SU-DHL-6 (cell line): ENCODE results near the gene MTF2.

Source experiments
- EZH2phosphoT487 ChIP-seq: fragments of 200-600 bp; sonication (generic), shearing (Covaris generic); conservative IDR thresholded peaks from 2 replicates; pipeline ENCODE4 v1.6.1; 2018; ENCODE audit warnings: mild to moderate bottlenecking, antibody characterized with exemption, low read length, moderate library complexity, mixed read lengths
- TF ChIP-seq, protein P1 (sequence below): fragments of 200-600 bp; sonication (generic); IDR thresholded peaks from one replicate; pipeline ENCODE4 v1.5.1; 2017; ENCODE audit warnings: antibody characterized with exemption, mild to moderate bottlenecking, low read length, moderate library complexity; ENCODE audit not compliant: insufficient read depth, poor library complexity, severe bottlenecking

- TF ChIP-seq, protein P1, sequence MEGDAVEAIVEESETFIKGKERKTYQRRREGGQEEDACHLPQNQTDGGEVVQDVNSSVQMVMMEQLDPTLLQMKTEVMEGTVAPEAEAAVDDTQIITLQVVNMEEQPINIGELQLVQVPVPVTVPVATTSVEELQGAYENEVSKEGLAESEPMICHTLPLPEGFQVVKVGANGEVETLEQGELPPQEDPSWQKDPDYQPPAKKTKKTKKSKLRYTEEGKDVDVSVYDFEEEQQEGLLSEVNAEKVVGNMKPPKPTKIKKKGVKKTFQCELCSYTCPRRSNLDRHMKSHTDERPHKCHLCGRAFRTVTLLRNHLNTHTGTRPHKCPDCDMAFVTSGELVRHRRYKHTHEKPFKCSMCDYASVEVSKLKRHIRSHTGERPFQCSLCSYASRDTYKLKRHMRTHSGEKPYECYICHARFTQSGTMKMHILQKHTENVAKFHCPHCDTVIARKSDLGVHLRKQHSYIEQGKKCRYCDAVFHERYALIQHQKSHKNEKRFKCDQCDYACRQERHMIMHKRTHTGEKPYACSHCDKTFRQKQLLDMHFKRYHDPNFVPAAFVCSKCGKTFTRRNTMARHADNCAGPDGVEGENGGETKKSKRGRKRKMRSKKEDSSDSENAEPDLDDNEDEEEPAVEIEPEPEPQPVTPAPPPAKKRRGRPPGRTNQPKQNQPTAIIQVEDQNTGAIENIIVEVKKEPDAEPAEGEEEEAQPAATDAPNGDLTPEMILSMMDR: no peak
- TF ChIP-seq EZH2phosphoT487: no peak
These were observed 44.7 kb upstream of the MTF2 start for GRCh38 chr1:93034397-93034796.
